HG02678 (cell line): ENCODE measurements around the gene CTNND2.

Source experiments
- ATAC-seq: cut with Tn5 transposase; IDR thresholded peaks from one replicate; pipeline ENCODE4 v1.9.1; 2021; ENCODE audit warnings: mild to moderate bottlenecking, moderate library complexity; ENCODE audit not compliant: unreplicated experiment

The CTNND2 gene

DNA sequence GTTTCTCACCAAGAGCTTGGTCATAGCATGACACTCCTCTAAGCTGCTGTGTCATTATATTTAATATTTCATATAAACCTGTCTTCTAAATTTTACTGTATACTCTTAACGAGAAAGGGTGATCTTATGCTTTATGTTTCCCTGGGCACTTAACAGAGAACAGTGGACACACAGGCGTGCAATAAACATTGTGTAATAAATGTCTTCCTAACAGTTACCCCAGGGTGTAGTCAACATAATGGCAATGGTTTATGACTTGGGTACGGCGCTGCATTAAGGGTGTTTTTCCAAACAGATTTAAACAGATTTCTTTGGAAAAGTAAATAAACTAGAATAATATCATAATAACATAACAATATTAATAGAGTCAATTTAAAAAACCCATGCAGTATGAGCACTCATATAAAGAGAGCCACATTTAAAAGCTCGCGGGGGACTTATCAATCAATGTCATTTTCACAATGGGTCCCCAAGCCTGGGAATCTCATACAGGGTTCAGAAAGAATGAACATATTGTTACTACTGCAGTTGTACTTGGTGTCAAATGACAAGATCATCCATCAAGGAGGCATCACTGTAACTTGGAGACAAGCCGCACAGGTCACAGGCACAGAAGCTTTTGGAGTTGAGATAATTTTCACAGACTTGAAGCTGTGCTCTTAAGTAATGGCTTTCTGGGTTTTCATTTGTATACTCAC lies 376.4 kb downstream of the CTNND2 start:
- ATAC-seq: no peak

DNA sequence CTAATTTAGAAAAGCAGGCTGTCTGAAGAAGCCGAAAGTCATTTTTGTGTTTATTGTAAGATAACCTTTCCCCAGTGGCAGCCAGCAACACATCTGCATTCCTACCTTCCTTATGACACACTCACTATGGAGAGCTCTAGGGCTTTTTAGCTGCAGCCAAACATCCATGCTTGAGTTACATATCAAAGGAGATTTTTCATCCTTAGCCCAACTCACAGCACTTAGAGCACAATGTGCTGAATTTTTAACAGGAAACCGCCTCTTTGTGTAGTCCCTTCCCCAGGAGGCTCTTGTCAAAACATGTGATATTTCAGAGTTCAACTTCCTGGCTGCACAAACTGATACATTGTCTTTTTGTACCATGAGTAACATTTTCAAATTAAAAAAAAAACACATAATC lies 379.2 kb downstream of the CTNND2 start:
- no peak for ATAC-seq

DNA sequence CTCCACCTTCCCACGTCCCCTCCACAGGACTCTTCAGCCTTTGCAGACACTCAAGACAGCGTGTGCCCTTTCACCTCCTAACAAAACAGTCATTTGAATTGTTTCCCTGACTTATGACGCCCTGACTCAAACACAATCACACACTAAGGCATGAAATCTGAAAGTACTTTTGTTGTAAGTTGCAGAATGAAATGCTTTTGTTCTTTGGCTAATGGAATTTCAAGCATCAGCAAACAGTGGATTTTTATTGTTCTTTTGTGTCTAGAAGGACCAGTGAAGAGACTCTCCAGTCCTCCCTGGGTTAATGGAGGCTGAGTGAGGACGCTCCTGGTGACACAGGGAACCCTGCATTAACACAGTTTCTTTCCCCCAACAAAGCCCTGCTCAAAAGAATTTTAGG lies 380.1 kb downstream of the CTNND2 start:
- no peak for ATAC-seq

DNA sequence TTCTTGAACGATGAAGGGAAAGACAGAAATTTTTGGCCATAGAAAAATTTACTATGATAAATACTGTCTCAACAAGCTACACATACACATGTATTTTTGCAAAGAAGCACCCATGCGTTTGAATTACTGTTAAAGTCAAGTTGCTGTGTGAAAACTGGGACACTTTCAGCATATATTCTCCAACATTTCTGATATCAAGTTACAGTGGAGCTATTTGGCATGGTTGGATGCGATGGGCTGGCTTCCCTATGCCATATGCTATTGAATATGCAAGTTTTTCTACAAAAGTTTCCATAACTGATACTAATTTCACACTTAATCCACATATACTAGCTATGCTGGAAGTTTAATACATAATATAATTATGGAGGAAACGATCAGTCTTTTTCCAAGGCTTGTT lies 381.4 kb downstream of the CTNND2 start:
- ATAC-seq: no peak

- ATAC-seq: no peak
Observed at GRCh38 chr5:11520241-11520930, 383.9 kb downstream of the CTNND2 start.

GRCh38 chr5:11519236-11519635 lies 385.0 kb downstream of the CTNND2 start:
- ATAC-seq: no peak

DNA sequence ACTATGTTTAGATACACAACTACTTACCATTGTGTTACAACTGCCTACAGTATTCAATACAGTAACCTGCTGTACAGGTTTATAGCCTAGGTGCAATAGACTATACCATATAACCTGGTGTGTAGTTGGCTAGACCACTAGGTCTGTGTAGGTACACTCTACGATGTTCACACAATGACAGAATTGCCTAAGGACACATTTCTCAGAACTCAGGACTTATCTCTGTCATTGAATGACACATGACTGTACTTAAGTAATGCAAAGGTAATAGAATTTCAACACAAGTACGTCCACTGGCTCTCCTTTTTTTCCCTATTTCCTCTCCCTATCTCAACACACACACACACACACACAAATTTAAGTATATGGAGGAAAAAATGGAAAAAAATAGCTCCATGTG lies 385.6 kb downstream of the CTNND2 start:
- ATAC-seq: no peak

DNA sequence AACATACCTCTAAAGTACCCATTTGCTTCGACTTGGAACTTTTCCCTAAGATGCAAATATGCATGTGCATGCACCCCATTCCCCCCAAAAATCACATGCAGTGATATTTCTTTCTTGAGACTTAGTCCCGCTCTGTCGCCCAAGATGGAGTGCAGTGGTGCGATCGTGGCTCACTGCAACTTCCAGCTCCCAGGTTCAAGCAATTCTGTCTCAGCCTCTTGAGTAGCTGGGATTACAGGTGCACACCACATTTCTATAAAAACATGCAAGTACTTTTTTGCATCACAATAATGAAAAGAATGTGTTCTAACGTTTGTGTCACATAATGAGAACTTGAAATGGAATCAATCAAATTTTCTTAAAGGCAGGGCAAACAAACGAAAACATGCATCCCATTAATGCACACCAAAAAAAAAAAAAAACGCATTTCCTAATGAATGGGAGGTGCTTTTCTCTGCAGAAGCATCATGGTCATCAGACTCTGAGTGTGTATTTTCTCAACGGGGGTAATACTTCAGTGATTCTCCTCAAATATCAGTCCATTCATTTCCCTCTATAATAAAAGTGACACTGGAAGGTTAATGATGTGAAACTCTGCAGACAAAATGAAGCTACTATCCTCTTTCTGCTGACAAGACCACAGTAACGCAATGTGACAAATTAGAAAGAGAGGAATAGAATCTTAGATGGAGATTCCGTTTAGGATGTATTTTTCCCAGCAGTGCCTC lies 389.4 kb downstream of the CTNND2 start:
- no peak for ATAC-seq

GRCh38 chr5:11511878-11512277 lies 392.4 kb downstream of the CTNND2 start:
- ATAC-seq: no peak

DNA sequence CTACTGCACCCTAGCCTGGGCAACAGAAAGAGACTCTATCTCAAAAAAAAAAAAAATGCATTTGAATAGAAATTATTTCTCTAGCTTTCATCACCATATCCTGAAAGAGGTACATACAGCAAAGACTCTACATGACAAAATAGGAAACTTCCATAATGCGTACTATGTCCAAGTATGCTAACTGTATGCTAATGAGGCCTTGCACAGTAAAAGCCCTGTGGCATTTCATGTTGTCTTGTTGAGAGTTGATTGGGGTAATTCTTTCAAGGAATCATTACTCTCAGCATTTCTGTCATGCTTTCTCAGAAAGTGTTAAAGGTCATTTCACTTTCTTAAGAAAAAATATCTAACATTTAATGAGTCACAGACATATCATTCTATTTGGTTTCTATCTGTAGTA lies 393.4 kb downstream of the CTNND2 start:
- ATAC-seq: no peak

DNA sequence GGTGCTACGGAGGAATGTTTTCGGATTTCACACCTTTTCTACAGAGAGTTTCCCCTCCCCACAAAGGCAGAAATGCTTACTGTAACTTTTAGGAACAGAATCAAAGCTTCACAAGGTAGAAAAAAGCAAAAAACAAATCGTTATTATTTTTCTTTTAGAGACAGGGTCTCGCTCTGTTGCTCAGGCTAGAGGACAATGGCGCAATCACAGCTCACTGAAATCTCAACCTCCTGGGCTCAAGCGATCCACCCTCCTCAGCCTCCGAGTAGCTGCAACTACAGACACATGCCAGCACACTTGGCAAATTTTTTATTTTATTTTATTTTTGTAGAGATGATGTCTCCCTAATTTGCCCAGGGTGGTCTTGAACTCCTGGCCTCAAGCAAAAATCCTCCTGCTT lies 394.5 kb downstream of the CTNND2 start:
- ATAC-seq: no peak

GRCh38 chr5:11507156-11507910 lies 396.9 kb downstream of the CTNND2 start:
- no peak for ATAC-seq

DNA sequence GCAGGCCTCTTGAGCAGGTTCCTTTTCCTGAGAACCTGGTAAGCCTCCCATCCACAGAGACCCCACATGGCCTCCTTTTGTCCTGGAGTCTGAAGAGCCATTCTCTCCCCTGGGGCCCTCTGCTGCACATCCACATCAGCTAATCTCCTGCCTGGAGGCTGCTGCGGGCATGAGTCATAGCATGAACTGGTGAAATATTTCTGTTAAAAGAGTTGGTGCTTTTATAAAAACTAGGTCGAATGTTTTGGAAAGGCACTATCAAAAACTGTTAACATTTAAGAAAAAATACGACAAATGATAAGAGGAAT lies 399.4 kb downstream of the CTNND2 start:
- no peak for ATAC-seq

DNA sequence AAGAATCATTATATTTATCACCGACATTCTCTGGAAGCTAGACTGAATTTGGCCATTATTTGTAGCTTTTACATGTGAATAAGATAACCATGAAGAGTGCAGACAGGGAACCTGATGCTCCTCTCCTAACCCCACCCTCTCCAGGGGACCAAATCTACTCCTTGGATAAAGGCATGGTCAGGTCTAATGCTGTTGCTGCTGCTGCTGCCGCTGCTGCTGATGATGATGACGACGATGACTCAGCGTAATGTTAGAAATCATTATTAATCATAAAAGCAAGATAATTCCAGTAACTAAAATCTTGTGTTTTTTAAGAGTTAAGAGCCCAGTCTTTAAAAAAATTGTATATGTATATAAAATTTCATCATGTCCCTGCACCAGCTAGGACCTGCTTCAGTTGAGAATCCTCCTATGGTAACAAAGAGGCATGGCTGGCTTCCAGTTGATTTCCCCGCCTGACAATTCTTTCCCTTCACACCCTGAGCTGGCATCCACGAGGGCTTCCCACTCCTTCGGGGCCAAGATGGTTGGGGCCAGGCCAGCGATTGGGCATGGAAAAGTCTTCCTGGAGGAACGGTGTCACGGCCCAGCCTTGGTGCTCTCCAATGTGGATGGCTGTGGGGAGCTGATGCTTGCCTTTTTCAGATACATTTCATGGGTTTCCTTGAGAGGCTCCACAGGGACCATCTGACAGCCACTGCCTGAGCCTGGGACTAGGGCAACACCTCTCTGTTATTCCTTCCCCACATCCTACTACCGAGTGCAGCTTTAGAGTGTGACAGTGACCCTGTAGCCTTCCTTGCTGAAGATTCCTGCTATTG lies 400.0 kb downstream of the CTNND2 start:
- no peak for ATAC-seq

GRCh38 chr5:11502783-11503182 lies 401.5 kb downstream of the CTNND2 start:
- no peak for ATAC-seq

DNA sequence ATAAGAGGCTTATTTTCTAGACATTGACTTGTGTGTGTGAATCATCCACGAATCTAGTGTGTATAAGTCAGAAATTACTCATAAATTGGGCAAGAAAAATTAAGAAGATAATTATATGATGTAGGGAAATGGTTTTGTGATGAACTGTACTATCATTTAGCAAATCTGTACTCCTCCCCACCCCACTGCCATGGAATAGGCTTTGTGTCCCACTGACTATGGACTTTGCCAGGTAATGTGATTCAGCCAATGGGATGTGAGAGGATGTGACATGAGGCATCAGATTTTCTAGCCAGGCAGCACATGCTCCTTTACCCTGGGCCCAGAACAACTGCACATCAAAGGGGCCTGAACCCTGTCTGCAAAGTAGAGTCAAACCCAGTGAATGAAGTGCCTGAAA lies 406.6 kb downstream of the CTNND2 start:
- ATAC-seq: no peak

GRCh38 chr5:11496137-11496719 lies 408.0 kb downstream of the CTNND2 start:
- no peak for ATAC-seq

- no peak for ATAC-seq
Observed at GRCh38 chr5:11494340-11494739, 409.9 kb downstream of the CTNND2 start.

DNA sequence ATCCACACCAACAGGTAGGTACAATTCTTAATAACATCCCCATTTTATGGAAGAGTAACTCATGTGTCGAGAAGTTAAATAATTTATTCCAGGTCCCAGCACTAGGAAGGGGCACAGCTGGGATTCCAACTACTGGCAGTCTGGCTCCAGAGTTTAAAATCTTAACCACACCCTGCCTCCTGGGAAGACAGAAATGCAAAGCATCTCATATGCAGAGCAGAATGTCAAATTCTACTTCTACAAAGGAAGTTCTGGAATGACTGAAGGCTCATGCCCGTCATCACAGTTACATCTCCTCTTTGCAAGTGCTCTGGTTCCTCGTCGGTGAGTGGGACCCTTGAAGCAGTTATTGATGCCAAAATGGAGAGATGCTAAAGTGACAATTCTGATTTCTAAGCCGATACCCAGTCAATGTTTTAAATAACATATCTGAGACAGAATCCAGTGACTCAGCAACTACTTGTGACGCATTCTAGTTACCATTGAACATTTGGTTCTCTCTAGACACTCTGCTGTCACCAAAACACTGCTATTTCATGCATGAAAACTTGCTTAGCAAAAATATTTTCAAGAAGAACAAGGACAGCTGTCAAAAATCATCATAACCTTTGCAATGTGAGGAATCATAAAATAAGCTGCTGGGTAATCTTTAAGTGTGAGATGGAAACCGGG lies 412.7 kb downstream of the CTNND2 start:
- no peak for ATAC-seq

- ATAC-seq: no peak
Observed at GRCh38 chr5:11483630-11484029, 420.6 kb downstream of the CTNND2 start.
